Activated CD8-positive, alpha-beta memory T cell treated with anti-CD3 and anti-CD28 coated beads for 24 hours (primary cell): Measurements from ENCODE around the gene DDX53.

Source experiments
- DNase-seq: peaks from one replicate; pipeline ENCODE4 v3.0.0-alpha.2; 2020

Gene DDX53

DNA sequence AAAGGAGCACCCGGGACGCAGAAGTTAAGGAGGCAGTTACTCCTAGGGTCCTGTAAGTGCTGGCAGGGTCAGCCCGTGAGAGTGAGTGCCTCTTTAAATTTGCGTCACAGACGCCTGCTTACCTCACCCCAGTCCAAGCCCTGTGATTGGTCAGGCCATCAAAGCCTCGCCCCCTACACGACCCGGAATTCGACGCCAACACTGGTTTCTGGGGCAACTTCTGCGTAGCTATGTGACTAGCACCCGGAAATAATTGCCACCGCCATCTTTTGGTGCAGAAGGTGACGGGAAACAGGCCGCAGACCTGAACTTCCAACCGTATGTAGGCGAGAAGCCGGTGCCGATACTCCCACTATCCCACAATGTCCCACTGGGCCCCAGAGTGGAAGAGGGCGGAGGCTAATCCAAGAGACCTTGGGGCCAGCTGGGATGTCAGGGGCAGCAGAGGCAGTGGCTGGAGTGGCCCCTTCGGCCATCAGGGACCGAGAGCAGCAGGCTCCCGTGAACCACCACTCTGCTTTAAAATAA lies at the start of gene DDX53:
DDX53 (plus strand) TSS at position 265 of the 528 bp plus-strand sequence; CDS start at position 363, 98 bp downstream.
- DNase-seq = no peak

- DNase-seq = no peak
Observed at GRCh38 chrX:22950269-22951266, 49.2 kb upstream of the DDX53 start.

- no peak for DNase-seq
Observed at GRCh38 chrX:22952010-22952409, 47.8 kb upstream of the DDX53 start.

DNA sequence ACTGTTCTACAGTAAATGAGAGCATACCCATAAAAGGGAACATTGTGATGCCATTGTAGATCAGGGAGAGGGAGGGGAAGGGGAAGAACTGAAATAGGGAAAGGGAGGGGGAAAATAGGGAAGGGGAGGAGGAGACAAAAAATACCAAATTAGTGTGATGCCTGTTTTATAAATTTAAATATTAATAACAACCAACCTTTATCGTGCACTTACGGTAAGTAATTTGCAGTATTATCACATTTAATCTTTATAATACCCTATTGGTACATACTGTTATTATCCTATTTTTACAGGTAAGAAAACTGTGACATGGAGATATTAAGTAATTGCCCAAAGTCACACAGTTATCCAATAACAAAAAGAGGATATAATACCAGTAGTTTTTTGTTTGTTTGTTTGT lies 41.5 kb upstream of the DDX53 start:
- no peak for DNase-seq

DNA sequence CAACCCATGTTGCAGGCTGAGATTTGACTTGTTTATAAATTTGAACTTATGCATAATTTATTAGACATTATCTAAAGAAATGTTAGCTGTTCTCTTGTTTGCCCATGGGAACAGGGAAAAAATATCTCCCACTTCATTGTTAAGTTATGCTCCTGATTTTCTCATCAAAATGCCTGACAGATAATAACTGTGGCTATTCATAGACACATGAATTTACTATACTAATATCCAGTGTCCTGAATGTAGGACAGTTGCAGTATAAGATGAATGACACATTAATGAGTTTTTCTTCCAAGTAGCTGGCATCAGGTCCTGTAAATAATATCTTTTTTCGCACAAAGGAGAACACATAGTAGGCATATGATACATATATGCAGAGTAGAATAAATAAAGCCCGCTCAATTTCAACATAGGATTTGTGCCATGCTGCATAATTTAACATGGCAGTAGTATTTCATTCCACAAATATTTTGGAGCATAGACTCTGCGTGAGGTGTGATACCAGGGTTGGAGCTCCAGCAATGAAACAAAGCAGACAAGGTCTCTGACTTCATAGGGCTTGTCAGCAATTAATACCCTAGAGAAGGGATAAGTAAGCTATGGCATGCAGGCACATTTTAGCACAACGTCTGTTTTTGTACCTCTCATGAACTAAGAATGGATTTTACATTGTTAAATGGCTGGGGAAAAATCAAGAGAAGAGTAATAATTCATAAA lies 40.4 kb upstream of the DDX53 start:
- DNase-seq = no peak

- no peak for DNase-seq
Observed at GRCh38 chrX:22963196-22963595, 36.6 kb upstream of the DDX53 start.

GRCh38 chrX:22968494-22968893 lies 31.3 kb upstream of the DDX53 start:
- no peak for DNase-seq

- no peak for DNase-seq
Observed at GRCh38 chrX:22969411-22969810, 30.3 kb upstream of the DDX53 start.

- DNase-seq = no peak
Observed at GRCh38 chrX:22970861-22971260, 28.9 kb upstream of the DDX53 start.

DNA sequence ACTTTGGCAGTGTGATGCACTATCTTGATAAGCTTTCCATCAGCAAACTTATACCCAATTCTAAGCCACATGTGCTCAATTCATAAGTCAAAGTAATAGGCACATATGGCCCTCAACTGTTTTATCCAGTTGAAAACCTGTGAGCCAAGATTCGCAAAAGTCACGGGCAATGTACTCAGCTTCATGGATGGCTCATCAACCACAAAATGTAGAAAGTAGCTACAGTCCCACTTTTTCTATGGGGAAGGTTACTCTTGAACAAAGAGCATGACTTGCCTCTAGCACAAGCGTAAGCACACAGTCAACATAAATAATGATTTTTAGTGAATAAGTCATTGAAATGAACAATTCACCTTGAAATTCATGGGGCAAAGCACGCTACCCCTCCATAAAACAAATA lies 25.1 kb upstream of the DDX53 start:
- DNase-seq = no peak

DNA sequence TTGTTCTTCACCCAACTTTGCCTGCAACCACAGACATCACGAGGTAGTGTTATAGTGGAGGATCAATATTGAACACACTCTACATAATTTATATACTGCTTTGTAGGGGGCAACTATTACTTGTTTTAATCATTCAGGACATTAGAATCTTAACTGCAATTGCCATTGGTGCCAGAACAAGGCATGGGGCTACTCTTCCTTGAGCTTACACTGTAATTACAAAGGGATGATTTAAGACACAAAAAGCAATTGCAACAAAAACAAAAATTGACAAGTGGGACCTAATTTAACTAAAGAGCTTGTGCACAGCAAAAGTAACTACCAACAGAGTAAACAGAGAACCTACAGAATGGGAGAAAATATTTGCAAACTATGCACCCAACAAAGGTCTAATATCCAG lies 24.0 kb upstream of the DDX53 start:
- no peak for DNase-seq

DNA sequence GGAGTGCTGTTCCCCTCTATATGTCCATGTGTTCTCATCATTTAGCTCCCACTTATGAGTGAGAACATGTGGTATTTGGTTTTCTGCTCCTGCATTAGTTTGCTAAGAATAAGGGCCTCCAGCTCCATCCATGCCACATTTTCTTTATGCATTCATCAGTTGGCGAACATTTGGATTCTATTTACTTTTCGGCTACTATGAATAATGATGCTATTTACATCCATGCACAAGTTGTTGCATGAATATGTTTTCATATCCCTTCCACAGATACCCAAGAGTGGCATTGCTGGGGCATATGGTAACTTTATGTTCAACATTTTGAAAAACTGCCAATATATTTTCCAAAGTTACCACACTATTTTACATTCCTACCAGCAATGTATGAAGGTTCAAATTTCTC lies 13.8 kb upstream of the DDX53 start:
- DNase-seq = no peak

DNA sequence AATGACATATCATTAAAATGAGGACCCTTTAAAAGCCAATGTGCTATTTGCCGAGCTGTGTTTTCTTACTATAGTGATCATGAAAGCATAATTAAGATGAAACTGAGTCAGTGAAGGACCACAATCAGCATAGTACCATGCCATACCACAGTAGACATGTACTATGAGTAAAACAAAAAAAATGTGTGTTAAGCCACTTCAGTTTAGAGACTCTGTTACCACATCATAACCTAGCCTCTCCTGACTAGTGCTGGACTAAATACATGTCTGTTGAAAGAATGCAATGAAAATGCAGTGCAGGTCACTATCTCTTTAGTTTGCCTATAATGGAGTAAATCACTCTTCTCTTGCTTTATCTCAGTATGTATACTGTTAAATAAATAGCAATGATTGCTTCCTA lies 12.3 kb upstream of the DDX53 start:
- DNase-seq = no peak

GRCh38 chrX:23003116-23003515 lies 3.4 kb downstream of the DDX53 start:
- DNase-seq = no peak

GRCh38 chrX:23008431-23009099 lies 8.8 kb downstream of the DDX53 start:
- no peak for DNase-seq

DNA sequence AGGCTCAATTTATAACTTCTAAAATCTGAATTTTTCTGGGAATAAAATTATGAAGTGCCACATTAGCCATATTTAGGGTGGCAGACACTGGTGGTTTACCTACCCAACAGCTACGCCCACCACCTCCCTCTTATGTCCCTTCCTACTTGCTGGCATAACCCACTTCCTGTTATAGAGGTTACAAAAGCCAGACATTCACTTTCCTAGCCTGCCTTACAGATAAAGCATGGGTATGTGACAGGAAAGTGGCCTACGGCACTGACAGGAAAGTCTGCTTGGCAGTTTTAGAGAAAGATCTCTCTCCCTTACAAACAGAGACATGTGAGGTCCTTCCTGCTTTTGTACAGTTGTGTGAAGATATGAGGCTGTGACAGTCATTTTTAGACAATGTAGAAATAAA lies 12.4 kb downstream of the DDX53 start:
- DNase-seq = no peak

DNA sequence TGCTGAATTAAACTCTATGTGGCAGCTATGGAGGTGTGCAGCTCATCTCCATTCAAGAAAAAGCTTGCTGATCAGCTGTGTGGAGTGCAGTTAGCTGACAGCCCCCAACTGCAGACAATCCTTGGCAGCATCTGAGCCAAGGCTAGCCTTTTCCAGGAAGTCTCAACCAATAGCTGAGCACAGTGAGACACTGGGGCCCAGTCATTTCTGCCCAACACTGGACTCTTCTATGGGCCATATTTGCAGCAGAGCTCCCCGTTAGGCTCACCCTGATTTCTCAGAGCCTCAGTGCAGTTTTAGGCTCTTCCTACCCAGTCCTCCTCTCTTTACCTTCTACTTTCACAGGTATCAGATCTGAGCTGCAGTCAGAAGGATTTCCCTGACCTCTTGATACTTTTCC lies 12.9 kb downstream of the DDX53 start:
- no peak for DNase-seq

- DNase-seq = no peak
Observed at GRCh38 chrX:23013366-23013765, 13.6 kb downstream of the DDX53 start.

DNA sequence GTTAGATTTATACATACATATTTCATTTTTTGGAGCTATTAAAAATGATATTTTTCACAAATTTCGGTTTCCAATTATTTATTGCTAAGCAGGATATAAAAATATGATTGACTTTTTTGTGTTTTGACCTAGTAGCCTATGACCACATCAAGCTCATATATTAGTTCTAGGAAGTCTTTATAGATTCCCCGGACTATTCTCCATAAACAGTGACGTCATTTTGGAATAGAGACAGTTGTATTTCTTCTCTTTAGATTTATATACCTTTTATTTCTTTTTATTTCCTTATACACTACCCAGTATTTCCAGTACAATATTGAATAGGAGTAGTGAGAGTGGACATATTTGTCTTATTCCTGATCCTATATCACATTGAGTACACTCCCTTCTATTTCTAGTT lies 31.8 kb downstream of the DDX53 start:
- DNase-seq = no peak

DNA sequence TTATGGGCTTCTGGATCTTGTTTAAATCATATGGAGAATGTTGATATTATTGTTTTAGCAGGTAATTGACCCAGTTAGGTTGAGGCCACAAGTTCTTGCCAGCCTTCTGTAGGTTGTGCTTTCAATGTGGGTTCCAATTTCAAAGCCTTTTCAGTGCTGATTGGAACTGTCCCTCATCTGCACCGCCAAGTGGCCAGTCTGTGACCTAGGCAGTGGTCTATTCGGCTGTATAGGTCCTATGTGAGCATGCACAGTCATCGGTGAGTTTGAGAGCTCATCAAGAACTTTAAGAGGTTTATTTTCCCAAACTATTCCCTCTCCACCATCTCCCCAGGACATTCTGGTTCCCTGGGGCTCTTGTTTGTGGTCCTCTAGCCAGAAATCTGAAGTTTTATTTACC lies 35.7 kb downstream of the DDX53 start:
- no peak for DNase-seq

GRCh38 chrX:23046443-23046842 lies 46.7 kb downstream of the DDX53 start:
- DNase-seq = no peak

GRCh38 chrX:23048806-23049573 lies 49.2 kb downstream of the DDX53 start:
- DNase-seq = no peak
